Measurements from ENCODE around the gene CST4.

Gene CST4

GRCh38 chr20:23683807-23684206 is 5.0 kb downstream of the CST4 start:
- no peak overlapping the region for H3K27ac ChIP-seq
- ChIA-PET CTCF (no interaction called here), POLR2A (ENCODE audit: low non-redundant PET) (no interaction called here)
- DNase-seq (ENCODE audit: low spot score): no peak
- TF ChIP-seq CTCF (conservative IDR thresholded peaks at IDR 0.05; ENCODE audit: low read depth): no peak

GRCh38 chr20:23683281-23683680 is 5.6 kb downstream of the CST4 start:
- TF ChIP-seq CTCF (conservative IDR thresholded peaks at IDR 0.05; ENCODE audit: low read depth): no peak
- ChIA-PET CTCF (no interaction called here), POLR2A (ENCODE audit: low non-redundant PET) (no interaction called here)
- DNase-seq (ENCODE audit: low spot score): no peak
- no peak overlapping the region for H3K27ac ChIP-seq

- ChIA-PET CTCF (interaction anchor here (0.9 kb wide), 1 partner anchor 12 kb away, joined by 3 read pairs; no protein-coding TSS in a partner anchor), POLR2A (ENCODE audit: low non-redundant PET) (no interaction called here)
- H3K27ac ChIP-seq: no peak overlapping the region
- TF ChIP-seq CTCF (conservative IDR thresholded peaks at IDR 0.05; ENCODE audit: low read depth): no peak
- DNase-seq (ENCODE audit: low spot score): no peak
These were observed 8.7 kb downstream of the CST4 start for GRCh38 chr20:23680146-23680545.

- POLR2A ChIA-PET (ENCODE audit: low non-redundant PET): no interaction called here
- H3K27ac ChIP-seq: no peak overlapping the region
- CTCF ChIA-PET: interaction anchor here (0.9 kb wide), 1 partner anchor 11 kb away, joined by 3 read pairs; no protein-coding TSS in a partner anchor
- TF ChIP-seq CTCF (conservative IDR thresholded peaks at IDR 0.05; ENCODE audit: low read depth): no peak
- DNase-seq (ENCODE audit: low spot score): no peak
These were observed 9.4 kb downstream of the CST4 start for GRCh38 chr20:23679133-23680092.

- no peak for DNase-seq (ENCODE audit: low spot score)
- POLR2A ChIA-PET (ENCODE audit: low non-redundant PET): no interaction called here
- no peak for TF ChIP-seq CTCF (conservative IDR thresholded peaks at IDR 0.05; ENCODE audit: low read depth)
- CTCF ChIA-PET: no interaction called here
- no peak overlapping the region for H3K27ac ChIP-seq
These were observed 15.6 kb downstream of the CST4 start for GRCh38 chr20:23673209-23673608.

GRCh38 chr20:23672158-23672557 is 16.7 kb downstream of the CST4 start:
- POLR2A ChIA-PET (ENCODE audit: low non-redundant PET): no interaction called here
- CTCF ChIA-PET: no interaction called here
- TF ChIP-seq CTCF (conservative IDR thresholded peaks at IDR 0.05; ENCODE audit: low read depth): no peak
- H3K27ac ChIP-seq: no peak overlapping the region
- DNase-seq (ENCODE audit: low spot score): no peak
